GM12864 (cell line): ENCODE results near the gene MFSD6.

Source experiments
- DNase-seq: peaks from one replicate; pipeline ENCODE4 v3.0.0-alpha.2; 2011; ENCODE audit warnings: low read depth
- H3K4me3 ChIP-seq: 2 replicates; pipeline ENCODE4 v1.5.1; 2011; ENCODE audit warnings: mild to moderate bottlenecking, low read depth, low read length, control low read depth
- TF ChIP-seq, protein P1 (sequence below): IDR thresholded peaks from 2 replicates; pipeline ENCODE4 v1.5.1; 2011; ENCODE audit warnings: low read depth, mild to moderate bottlenecking, moderate library complexity, low read length, control low read depth, inconsistent platforms; ENCODE audit errors: missing control alignments

MFSD6 gene

DNA sequence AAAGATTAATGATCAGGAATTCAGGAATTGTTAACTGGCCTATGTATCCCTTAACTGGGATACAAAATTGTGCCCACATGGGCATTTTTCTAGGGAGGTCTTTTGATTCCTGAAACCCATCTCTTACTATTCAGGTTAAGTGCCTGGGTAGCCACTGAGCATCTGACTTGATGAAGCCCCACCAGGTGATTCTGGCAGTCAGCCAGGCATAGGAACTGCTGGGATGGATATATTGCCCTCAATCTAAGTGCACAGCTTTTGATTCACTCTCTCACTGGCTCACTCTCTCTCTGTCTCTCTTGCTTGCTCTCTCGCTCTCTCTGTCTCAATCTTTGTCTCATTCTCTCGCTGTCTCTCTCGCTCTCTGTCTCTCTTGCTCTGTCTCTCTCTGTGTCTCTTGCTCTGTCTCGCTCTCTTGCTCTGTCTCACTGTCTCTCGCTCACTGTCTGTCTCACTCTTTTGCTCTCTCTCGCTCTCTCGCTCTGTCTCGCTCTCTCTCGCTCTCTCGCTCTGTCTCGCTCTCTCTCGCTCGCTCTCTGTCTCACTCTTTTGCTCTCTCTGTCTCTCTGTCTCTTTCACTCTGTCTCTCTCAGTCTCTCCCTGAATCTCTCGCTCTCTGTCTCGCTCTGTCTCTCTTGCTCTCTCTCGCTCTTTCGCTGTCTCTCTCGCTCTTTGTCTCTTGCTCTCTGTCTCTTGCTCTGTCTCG lies 42.5 kb upstream of the MFSD6 start:
- no peak for DNase-seq
- TF ChIP-seq, protein P1, sequence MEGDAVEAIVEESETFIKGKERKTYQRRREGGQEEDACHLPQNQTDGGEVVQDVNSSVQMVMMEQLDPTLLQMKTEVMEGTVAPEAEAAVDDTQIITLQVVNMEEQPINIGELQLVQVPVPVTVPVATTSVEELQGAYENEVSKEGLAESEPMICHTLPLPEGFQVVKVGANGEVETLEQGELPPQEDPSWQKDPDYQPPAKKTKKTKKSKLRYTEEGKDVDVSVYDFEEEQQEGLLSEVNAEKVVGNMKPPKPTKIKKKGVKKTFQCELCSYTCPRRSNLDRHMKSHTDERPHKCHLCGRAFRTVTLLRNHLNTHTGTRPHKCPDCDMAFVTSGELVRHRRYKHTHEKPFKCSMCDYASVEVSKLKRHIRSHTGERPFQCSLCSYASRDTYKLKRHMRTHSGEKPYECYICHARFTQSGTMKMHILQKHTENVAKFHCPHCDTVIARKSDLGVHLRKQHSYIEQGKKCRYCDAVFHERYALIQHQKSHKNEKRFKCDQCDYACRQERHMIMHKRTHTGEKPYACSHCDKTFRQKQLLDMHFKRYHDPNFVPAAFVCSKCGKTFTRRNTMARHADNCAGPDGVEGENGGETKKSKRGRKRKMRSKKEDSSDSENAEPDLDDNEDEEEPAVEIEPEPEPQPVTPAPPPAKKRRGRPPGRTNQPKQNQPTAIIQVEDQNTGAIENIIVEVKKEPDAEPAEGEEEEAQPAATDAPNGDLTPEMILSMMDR = no peak

DNA sequence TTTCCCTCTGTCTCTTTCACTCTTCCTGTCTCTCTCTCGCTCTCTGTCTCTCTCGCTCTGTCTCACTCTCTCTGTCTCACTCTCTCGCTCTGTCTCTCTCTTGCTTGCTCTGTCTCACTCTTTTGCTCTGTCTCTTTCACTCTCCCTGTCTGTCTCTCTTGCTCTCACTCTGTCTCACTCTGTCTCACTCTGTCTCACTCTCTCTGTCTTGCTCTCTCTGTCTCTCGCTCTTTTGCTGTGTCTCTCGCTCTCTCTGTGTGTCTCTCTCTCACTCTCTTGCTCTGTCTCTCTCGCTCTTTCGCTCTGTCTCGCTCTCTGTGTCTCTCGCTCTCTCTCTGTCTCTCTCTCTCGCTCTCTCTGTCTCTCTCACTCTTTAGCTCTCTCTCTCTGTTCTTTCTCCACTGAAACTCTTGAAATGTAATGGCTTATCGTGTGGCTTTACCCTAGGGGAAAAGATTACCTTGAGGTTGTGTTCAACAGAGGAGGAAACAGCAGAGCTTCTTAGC lies 41.9 kb upstream of the MFSD6 start:
- H3K4me3 ChIP-seq = no peak overlapping the region
- no peak for DNase-seq
- TF ChIP-seq, protein P1 = no peak

More for the DNA sequence above, 42.5 kb upstream of the MFSD6 start:
- no peak overlapping the region for H3K4me3 ChIP-seq

DNA sequence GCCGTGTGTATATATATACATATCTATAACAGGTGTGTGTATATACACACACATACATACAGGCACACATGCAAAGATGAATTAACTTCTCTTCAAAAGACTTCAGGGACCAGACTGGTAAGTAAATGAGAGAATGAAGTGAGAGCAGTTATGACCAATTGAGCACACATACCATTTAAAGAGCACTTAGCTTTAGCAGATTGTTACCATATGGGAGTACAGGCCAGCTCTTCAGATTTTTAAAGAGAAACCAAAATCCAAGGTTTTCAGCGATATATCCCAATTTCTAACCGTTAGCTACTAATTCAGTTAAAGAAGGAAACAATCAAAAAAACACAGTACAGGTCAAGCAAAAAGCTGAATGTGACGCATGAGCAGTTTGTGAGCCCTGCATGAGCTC lies 41.1 kb upstream of the MFSD6 start:
- TF ChIP-seq, protein P1 = no peak
- DNase-seq = no peak
- H3K4me3 ChIP-seq = no peak overlapping the region

DNA sequence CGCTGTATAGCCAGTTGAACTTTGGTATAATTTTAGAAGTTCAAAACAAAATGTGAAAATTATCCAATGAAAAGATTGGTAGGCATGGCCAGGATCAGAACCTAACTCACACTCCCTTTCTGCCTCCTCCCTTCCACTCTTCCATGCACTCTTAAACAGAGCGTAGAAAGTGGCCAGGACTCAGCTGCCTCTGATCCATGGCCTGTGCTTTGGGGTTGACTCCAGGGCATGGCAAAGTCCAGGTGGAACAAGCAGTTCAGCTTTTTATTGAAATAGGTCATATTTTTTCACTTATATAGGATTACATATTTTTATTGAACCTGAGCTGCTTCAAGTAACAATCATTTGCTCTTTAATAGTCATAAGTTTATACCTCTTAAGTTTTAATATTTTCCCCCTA lies 38.5 kb upstream of the MFSD6 start:
- H3K4me3 ChIP-seq = no peak overlapping the region
- no peak for DNase-seq
- TF ChIP-seq, protein P1 = no peak

DNA sequence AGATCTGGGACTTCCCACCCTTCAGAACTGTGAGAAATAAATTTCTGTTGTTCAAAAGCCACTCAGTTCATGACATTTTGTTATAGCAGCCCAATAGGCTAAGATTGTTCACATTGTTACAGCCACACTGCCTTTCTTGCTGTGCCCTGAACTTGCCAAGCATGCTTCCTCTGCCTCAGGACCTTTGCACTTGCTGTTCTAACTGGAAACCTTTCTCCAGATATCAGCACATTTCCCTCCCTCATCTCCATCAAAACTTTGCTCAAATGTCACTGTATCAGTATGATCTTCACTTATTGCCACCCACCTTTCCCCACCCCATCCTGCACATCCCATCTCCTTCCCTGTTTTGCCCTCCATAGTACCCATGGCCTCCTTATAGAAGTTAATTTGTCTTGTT lies 32.1 kb upstream of the MFSD6 start:
- H3K4me3 ChIP-seq = no peak overlapping the region
- TF ChIP-seq, protein P1 = no peak
- DNase-seq = no peak

DNA sequence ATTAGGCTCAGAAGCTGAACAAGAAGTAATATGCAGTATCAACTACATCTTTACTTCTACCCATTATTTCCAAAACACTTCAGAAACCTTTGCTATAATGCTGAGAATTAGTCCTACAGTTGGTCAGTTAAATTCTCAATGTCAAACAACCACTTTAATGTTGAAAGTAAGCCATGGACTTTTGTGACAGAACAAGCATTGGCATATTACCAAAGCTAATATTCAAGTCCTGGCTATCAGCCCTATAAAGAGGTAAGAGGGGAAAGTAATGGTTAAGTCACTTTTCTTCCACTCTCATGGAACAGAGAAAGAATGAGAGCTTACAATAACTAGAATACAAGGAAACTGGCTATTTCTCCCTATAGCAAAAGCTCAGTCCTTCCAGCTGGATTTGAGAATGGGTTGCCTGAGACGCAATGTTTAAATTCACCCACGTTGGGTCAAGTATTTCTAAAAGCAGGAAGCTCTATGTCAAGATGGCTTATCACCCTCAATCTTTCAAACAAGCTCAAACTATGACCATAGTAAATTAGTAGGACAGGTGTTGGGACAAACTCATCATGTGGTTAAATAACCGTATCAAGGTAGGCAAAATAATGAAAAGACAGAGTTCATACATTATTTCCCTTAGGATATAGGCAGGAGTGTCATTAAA lies 31.4 kb upstream of the MFSD6 start:
- no peak overlapping the region for H3K4me3 ChIP-seq
- no peak for DNase-seq
- TF ChIP-seq, protein P1 = no peak
